Large intestine (tissue), 3 donors: Measurements from ENCODE around the gene ABHD17A. TPM values are rescaled to one million over a fixed set of nuclear protein-coding genes. Genes with fewer than 3 reads are reported as not detected.

Source experiments
- DNase-seq, 2 donors: peaks; one replicate each; pipeline versions ENCODE4 v3.0.0 to v3.0.0-alpha.2; 2013
- H3K27ac ChIP-seq: one replicate; pipeline ENCODE4 v1.5.1; 2013; ENCODE audit warnings: low read length
- H3K27me3 ChIP-seq: 2 replicates; pipeline ENCODE4 v1.6.1; 2013; ENCODE audit warnings: low read length; ENCODE audit not compliant: control insufficient read depth, insufficient read depth
- H3K36me3 ChIP-seq: 2 replicates; pipeline ENCODE4 v1.6.1; 2013; ENCODE audit warnings: low read length; ENCODE audit not compliant: control insufficient read depth, insufficient read depth
- H3K4me1 ChIP-seq: one replicate; pipeline ENCODE4 v1.6.1; 2013; ENCODE audit warnings: low read length; ENCODE audit not compliant: control insufficient read depth, insufficient read depth
- H3K4me3 ChIP-seq: one replicate; pipeline ENCODE4 v1.5.1; 2013; ENCODE audit warnings: low read length
- H3K9me3 ChIP-seq: one replicate; pipeline ENCODE4 v1.6.1; 2013; ENCODE audit warnings: mild to moderate bottlenecking, low read depth, low read length, moderate library complexity; ENCODE audit not compliant: control insufficient read depth
- WGBS: methylation state at CpG from one replicate; pipeline ENCODE4 v1.1.5; 2013; ENCODE audit warnings: low lambda C conversion rate; ENCODE audit not compliant: insufficient coverage; 5-methylcytosine and 5-hydroxymethylcytosine counted together
- polyA plus RNA-seq: library from polyadenylated mRNA; unstranded; fragments of 120-200 nt; gene quantifications from one replicate; pipeline ENCODE4 v1.2.1, GENCODE V29; 2013

The ABHD17A gene
- polyA plus RNA-seq, 1 donor: 46.4 TPM

DNA sequence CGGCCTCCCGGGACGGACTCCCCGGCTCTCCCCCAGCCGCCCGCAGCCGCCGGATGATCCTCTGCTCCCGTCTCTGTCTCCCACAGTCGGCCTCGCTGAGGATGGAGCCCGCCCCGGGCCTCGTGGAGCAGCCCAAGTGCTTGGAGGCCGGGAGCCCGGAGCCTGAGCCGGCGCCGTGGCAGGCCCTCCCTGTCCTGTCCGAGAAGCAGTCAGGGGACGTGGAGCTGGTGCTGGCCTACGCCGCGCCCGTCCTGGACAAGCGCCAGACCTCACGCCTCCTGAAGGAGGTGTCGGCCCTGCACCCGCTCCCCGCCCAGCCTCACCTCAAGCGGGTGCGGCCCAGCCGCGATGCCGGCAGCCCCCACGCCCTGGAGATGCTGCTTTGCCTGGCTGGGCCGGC, 26.7 kb upstream of the ABHD17A start:
- Histone ChIP-seq H3K4me3 (no peak overlapping the region), H3K9me3 (peaks cover 16% of the 10 kb centered on the region), H3K27ac (no peak overlapping the region), H3K27me3 (no peaks in the 10 kb centered on the region), H3K4me1 (peaks cover 6% of the 10 kb centered on the region), H3K36me3 (peaks cover 18% of the 10 kb centered on the region)
- no CpG with 5 or more reads among the region's 37 CpGs for WGBS
- DNase-seq: no peak

DNA sequence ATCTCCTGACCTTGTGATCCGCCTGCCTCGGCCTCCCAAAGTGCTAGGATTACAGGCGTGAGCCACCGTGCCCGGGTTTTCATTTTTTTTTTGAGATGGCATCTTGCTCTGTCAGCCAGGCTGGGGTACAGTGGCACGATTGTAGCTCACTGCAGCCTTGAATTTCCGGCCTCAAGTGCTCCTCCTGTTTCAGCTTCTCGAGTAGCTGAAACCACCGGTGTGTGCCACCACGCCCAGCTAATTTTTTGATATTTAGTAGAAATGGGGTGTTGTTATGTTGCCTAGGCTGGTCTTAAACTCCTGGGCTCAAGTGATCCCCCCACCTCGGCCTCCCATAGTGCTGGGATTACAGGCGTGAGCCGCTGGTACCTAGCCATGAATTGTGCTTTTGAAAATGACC, 25.8 kb upstream of the ABHD17A start:
- H3K4me1 ChIP-seq: peaks cover 6% of the 10 kb centered on the region
- H3K4me3 ChIP-seq: no peak overlapping the region
- no peaks in the 10 kb centered on the region for H3K27me3 ChIP-seq
- H3K36me3 ChIP-seq: peaks cover 14% of the 10 kb centered on the region
- 100% methylated on average over 1 of the region's 13 CpGs for WGBS
- peaks cover 16% of the 10 kb centered on the region for H3K9me3 ChIP-seq
- H3K27ac ChIP-seq: no peak overlapping the region
- no peak for DNase-seq

DNA sequence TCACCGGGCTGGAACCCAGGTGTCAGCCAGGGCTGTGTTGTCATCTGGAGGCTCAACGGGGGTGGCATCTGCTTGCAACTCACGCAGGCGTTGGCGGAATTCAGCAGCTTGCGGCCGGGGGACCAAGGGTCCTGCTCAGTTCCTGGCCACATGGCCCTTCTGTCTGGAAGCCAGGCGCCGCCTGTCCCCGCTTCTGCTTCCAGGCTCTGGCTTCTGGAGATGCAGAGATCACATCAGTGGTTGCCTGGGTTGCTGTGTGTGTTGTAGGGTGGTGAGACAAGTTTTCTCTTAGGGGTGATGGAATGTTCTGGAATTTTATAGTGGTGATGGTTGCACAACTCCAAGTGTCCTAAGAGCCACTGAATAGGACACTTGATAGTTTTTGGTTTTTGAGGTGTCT, 24.9 kb upstream of the ABHD17A start:
- no CpG with 5 or more reads among the region's 10 CpGs for WGBS
- Histone ChIP-seq H3K27me3 (no peaks in the 10 kb centered on the region), H3K4me1 (peaks cover 6% of the 10 kb centered on the region), H3K4me3 (no peak overlapping the region), H3K27ac (no peak overlapping the region), H3K9me3 (peaks cover 16% of the 10 kb centered on the region), H3K36me3 (peaks cover 13% of the 10 kb centered on the region)
- DNase-seq: no peak

DNA sequence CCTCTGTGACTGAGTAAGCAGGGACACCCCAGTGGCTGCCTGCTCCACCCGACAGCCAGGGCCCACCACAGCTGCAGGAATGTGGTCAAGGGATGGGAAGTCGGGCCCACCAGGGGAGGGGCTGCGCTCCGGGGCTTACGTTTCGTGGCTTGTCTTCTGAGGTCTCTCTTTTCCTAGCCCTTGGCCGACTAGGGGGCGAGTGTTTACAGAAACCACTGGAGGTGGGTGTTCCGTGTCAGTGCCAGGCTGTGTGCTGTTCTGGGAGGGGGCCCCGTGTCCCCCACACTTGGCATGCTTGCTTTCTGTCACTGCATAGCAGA, 24.4 kb upstream of the ABHD17A start:
- no CpG with 5 or more reads among the region's 10 CpGs for WGBS
- Histone ChIP-seq H3K4me1 (peaks cover 9% of the 10 kb centered on the region), H3K36me3 (peaks cover 11% of the 10 kb centered on the region), H3K27ac (no peak overlapping the region), H3K9me3 (peaks cover 16% of the 10 kb centered on the region), H3K27me3 (no peaks in the 10 kb centered on the region), H3K4me3 (no peak overlapping the region)
- no peak for DNase-seq

DNA sequence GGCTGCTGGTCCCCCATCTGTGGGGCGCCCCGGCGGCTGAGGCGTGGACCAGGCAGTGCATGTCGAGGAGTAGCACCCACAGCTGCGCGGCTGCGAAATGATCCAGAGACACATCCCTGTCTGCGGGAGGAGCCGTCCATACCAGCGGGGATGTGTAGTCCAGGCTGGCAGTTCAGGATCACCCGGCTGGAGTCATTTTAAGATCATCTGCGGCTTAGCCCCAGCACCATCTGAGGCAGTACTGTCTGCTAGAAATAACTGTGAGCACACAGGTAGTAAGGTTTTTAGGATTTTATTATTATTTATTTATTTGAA, 23.0 kb upstream of the ABHD17A start:
- peaks cover 10% of the 10 kb centered on the region for H3K4me1 ChIP-seq
- peaks cover 5% of the 10 kb centered on the region for H3K36me3 ChIP-seq
- DNase-seq: no peak
- no peak overlapping the region for H3K27ac ChIP-seq
- H3K9me3 ChIP-seq: peaks cover 16% of the 10 kb centered on the region
- no peak overlapping the region for H3K4me3 ChIP-seq
- WGBS: no CpG with 5 or more reads among the region's 13 CpGs
- H3K27me3 ChIP-seq: no peaks in the 10 kb centered on the region

DNA sequence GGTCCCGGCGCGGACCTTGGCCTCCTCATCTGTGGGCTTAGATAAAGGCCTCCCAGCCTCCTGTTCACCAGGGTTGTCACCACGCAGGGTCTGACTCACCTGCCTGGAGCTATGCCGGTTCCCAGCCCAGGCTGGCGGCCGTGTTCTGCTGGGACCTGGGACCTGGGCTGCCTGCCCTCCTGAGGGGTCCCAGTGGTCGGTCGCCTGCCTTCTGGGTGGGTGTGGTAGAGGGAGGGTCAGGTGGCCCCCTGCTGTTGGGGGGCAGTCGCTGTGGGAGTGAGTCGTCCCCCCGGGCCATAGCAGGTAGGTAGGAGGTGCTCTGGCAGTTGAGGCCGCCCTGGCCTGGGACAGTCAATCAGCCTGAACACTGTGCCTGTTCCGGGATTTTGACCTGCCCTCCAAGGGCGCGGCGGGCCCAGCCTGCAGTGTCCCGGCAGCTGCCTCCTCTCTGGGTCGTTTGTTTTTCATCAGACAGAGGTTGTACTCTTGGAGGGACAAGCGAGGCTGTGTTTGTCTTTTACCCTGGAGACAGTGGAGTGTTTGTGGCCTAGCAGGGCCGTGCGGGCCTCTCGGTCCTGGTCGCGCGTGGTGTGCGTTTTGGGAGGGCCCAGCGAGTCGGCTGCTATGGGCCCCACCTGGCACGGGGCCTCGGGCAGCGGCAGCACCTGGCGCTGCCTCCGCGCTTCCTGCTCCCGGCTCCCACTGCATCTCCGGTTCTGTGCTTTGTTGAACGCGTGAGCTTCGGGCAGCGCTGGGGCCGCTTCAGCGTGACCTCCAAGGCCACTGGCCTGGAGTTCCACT, 22.5 kb upstream of the ABHD17A start:
- WGBS: no CpG with 5 or more reads among the region's 43 CpGs
- H3K4me3 ChIP-seq: no peak overlapping the region
- peak; percentile 35 to 65 for DNase-seq

DNA sequence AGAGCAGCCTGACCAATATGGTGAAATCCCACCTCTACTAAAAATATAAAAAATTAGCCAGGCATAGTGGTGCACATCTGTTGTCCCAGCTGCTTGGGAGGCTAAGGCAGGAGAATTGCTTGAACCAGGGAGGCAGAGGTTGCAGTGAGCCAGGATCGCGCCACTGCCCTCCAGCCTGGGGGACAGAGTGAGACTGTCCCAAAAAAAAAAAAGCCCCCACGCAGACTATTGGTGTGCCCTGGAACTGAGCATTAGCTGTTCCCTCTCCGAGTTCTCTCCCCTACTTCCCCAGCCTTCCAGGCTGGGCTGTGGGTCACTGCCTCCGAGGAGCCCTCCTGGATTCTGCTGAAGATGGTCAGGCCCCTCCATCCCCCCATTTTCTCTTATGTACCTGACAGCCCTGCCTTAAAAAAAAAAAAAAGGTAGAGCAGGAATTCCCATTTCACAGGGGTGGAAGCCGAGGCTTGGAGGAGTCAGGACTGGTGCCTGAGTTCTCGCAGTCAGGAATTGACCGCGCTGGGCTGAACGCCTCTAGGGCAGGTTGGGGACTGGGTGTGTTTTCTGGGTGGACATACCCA, 21.8 kb upstream of the ABHD17A start:
- H3K9me3 ChIP-seq: peaks cover 10% of the 10 kb centered on the region
- H3K27ac ChIP-seq: no peak overlapping the region
- H3K36me3 ChIP-seq: peaks cover 2% of the 10 kb centered on the region
- H3K4me3 ChIP-seq: no peak overlapping the region
- no peaks in the 10 kb centered on the region for H3K27me3 ChIP-seq
- no CpG with 5 or more reads among the region's 10 CpGs for WGBS
- peaks cover 10% of the 10 kb centered on the region for H3K4me1 ChIP-seq
- DNase-seq: no peak

More for the DNA sequence above, 22.5 kb upstream of the ABHD17A start:
- Histone ChIP-seq H3K27ac (no peak overlapping the region), H3K27me3 (no peaks in the 10 kb centered on the region), H3K36me3 (peaks cover 2% of the 10 kb centered on the region), H3K9me3 (peaks cover 11% of the 10 kb centered on the region), H3K4me1 (peaks cover 10% of the 10 kb centered on the region)

DNA sequence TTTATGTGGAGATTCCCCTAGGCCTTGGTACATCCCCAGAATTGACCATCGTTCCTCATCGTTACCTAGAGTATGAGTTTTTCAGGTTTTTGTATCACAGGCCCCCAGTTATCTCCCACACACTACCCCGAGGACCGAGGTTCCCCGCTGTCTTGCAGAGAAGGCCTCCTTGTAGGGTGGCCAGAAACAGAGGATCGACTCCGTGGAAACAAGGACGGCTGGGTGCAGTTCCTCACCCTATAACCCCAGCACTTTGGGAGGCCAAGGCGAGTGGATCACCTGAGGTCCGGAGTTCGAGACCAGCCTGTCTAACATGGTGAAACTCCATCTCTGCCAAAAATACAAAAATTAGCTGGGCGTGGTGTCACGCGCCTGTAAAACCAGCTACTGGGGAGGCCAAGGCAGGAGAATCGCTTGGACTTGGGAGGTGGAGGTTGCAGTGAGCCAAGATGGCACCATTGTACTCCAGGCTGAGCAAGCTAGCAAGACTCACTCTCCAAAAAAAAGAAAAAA, 20.6 kb upstream of the ABHD17A start:
- Histone ChIP-seq H3K27me3 (no peaks in the 10 kb centered on the region), H3K27ac (peak overlapping the region; percentile 81), H3K4me1 (peaks cover 10% of the 10 kb centered on the region), H3K4me3 (peak overlapping the region; percentile 73), H3K36me3 (peaks cover 2% of the 10 kb centered on the region), H3K9me3 (peaks cover 6% of the 10 kb centered on the region)
- WGBS: no CpG with 5 or more reads among the region's 15 CpGs
- DNase-seq: no peak

DNA sequence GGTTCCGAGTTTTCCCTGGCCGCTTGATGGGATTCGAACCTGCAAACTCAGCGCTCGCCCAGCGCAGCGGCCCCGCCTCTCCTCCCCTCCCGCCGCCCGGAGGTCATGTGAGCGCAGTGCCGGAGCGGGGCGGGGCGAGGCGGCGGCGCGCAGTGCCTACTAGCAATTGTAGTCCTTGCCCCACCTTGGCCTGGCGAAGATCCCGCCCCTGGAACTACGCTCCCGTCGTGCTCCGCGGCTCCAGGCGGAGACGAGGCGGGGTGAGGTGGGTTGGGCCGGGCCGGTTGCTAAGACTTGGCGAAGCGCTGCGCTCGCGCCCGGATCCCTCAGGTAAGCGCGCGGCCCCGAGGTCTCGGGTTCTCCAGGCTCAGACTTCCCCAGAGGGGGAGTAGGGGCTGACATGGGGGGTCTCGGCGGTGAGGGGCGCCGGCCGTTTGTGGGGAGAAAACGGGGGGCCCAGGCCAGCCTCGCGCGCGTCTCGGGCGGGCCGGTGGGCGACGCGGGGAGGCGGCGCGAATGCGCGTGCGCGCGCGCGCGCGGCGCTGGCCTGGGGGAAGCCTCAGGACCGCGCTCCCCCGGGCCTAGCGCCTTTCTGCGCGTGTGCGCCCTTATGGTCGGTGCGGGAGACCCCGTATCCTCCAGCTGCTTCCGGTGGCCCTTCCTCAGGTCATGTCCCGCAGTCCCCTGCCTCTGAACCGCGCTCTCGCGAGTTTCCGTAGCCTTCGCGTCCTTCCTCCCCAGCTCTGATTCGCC, 20.0 kb upstream of the ABHD17A start, which contains the start of the genes ADAT3 and SCAMP4:
Gene ADAT3 (plus strand): TSS at position 290 of the 753 bp plus-strand sequence. CDS start 6,649 bp downstream, outside the sequence.
Gene SCAMP4 (plus strand): TSS at position 290 of the 753 bp plus-strand sequence. CDS start 9,621 bp downstream, outside the sequence.
- no CpG with 5 or more reads among the region's 92 CpGs for WGBS
- Histone ChIP-seq H3K4me3 (peak within 1 kb of the TSS; percentile 73), H3K27me3 (no peaks in the 10 kb centered on the region), H3K27ac (peak within 1 kb of the TSS; percentile 81), H3K9me3 (peaks cover 6% of the 10 kb centered on the region), H3K4me1 (peaks cover 10% of the 10 kb centered on the region), H3K36me3 (peaks cover 2% of the 10 kb centered on the region)
- DNase-seq: peak; percentile 99 to 100

DNA sequence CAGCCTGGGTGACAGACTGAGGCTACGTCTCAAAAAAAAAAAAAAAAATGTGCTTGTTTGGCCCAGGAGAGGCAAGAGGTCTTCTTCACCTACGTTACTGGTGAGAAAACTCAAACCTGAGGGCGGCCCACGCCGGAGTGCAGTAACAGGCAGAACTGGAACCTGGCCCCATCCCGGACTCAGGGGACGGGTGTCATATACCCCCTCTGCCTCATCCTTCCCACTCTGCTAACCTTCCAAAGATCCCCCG, 19.5 kb upstream of the ABHD17A start:
- H3K36me3 ChIP-seq: peaks cover 2% of the 10 kb centered on the region
- H3K27ac ChIP-seq: peak overlapping the region; percentile 52
- H3K4me1 ChIP-seq: peaks cover 10% of the 10 kb centered on the region
- H3K9me3 ChIP-seq: peaks cover 6% of the 10 kb centered on the region
- whole genome bisulfite sequencing: no CpG with 5 or more reads among the region's 8 CpGs
- no peak for DNase-seq
- peak overlapping the region; percentile 73 for H3K4me3 ChIP-seq
- H3K27me3 ChIP-seq: no peaks in the 10 kb centered on the region
